Measurements from ENCODE around the gene PPP2R2D.

DNA sequence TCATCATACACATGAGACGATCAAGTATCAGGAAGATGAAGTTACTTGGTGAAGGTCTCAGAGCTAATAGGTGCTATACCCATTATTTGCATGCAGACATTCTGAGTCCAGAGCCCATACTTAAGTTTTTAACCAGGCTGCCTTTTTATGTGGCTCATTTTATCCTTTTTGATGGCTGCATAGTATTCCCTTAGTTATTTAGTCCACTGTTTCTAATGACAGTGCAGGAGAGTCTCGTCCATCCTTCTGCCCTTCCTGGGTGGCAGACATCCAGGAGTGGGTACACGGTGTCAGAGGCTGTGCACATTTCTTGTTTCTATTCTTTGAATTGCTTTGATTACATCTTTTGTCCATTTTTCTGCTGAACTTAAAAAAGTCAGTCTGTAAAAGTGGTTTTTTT lies 11.8 kb downstream of the PPP2R2D start:
- TF ChIP-seq, protein P1, sequence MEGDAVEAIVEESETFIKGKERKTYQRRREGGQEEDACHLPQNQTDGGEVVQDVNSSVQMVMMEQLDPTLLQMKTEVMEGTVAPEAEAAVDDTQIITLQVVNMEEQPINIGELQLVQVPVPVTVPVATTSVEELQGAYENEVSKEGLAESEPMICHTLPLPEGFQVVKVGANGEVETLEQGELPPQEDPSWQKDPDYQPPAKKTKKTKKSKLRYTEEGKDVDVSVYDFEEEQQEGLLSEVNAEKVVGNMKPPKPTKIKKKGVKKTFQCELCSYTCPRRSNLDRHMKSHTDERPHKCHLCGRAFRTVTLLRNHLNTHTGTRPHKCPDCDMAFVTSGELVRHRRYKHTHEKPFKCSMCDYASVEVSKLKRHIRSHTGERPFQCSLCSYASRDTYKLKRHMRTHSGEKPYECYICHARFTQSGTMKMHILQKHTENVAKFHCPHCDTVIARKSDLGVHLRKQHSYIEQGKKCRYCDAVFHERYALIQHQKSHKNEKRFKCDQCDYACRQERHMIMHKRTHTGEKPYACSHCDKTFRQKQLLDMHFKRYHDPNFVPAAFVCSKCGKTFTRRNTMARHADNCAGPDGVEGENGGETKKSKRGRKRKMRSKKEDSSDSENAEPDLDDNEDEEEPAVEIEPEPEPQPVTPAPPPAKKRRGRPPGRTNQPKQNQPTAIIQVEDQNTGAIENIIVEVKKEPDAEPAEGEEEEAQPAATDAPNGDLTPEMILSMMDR (conservative IDR thresholded peaks at IDR 0.05) = no peak
- no peak for TF ChIP-seq EZH2 (IDR thresholded peaks at IDR 0.05; ENCODE audit: low read depth)

Measured in PC-9 (cell line).